Spleen (tissue), 11 donors: Measurements from ENCODE around the gene APOC3. TPM values are rescaled to one million over a fixed set of nuclear protein-coding genes. Genes with fewer than 3 reads are reported as not detected.
A peak's percentile ranks its signal among the peaks of the same experiment; 100 is the strongest.

Experiments used
- DNase-seq: peaks from one replicate; pipeline ENCODE4 v3.0.0-alpha.2; 2020
- H3K27ac ChIP-seq, 8 donors: fragments of 200-600 bp; sonication (generic) in 7 of 8; 1 replicate in 4 of 8; 2 replicates in 4 of 8; pipeline versions ENCODE4 v1.5.0 to v1.8.0; 2016 to 2021; ENCODE audit warnings: inconsistent platforms in 4 of 8, mild to moderate bottlenecking in 4 of 8, moderate library complexity in 1 of 8
- H3K27me3 ChIP-seq, 7 donors: fragments of 200-600 bp; sonication (generic) in 6 of 7; replicated peaks in 1 of 7; 1 replicate in 4 of 7; 2 replicates in 3 of 7; pipeline versions ENCODE4 v1.5.0 to v1.8.0; 2016 to 2021; ENCODE audit warnings: inconsistent platforms in 3 of 7, mild to moderate bottlenecking in 1 of 7
- H3K36me3 ChIP-seq, 6 donors: fragments of 200-600 bp; sonication (generic) in 5 of 6; 1 replicate in 4 of 6; 2 replicates in 2 of 6; pipeline versions ENCODE4 v1.5.0 to v1.8.0; 2016 to 2021; ENCODE audit warnings: inconsistent platforms in 2 of 6
- H3K4me1 ChIP-seq, 6 donors: fragments of 200-600 bp; sonication (generic) in 5 of 6; 1 replicate in 3 of 6; 2 replicates in 3 of 6; pipeline versions ENCODE4 v1.5.0 to v1.8.0; 2016 to 2021; ENCODE audit warnings: inconsistent platforms in 3 of 6
- H3K4me3 ChIP-seq, 8 donors: fragments of 200-600 bp; sonication (generic) in 7 of 8; 1 replicate in 4 of 8; 2 replicates in 4 of 8; pipeline versions ENCODE4 v1.5.0 to v1.8.0; 2016 to 2021; ENCODE audit warnings: inconsistent platforms in 4 of 8, mild to moderate bottlenecking in 4 of 8, moderate library complexity in 2 of 8
- H3K9me3 ChIP-seq, 8 donors: fragments of 200-600 bp; sonication (generic) in 7 of 8; 1 replicate in 4 of 8; 2 replicates in 4 of 8; pipeline versions ENCODE4 v1.5.0 to v1.8.0; 2016 to 2021; ENCODE audit warnings: inconsistent platforms in 4 of 8
- POLR2A ChIP-seq, 3 donors: fragments of 450-650 bp; IDR thresholded peaks; one replicate each; pipeline ENCODE4 v1.5.1; 2017; ENCODE audit warnings: antibody characterized with exemption in 3 of 3, mild to moderate bottlenecking in 1 of 3
- POLR2AphosphoS5 ChIP-seq, 3 donors: sonication (generic); formaldehyde crosslinking; IDR thresholded peaks; one replicate each; pipeline ENCODE4 v1.5.1; 2017; ENCODE audit warnings: antibody characterized with exemption in 3 of 3
- WGBS, 5 donors: extraction: QIAGEN DNeasy Blood & Tissue Kit in 3 of 5; methylation state at CpG; one replicate each; pipeline versions ENCODE4 v1.1.5 to v1.1.7; 2013 to 2018; 5-methylcytosine and 5-hydroxymethylcytosine counted together
- intact Hi-C: fragments of 100-400 bp; cut with DNase I; formaldehyde crosslinking; loops from one replicate; pipeline ENCODE4 v1.15.0; 2023; ENCODE audit warnings: low total_unique reads
- polyA plus RNA-seq, 3 donors: library from polyadenylated mRNA; stranded (reverse); fragments of 200-250 nt; gene quantifications; one replicate each; pipeline ENCODE4 v1.2.1, GENCODE V29; 2013
- total RNA-seq, 7 donors: library from RNA; depleted of rRNA in 3 of 7; stranded (reverse); fragments of >200 nt in 3 of 7; fragmentation: NEBNext Ultra II Directional in 4 of 7; extraction: Animal tissue kit (Norgen Biotek cat#: 25700) in 4 of 7; gene quantifications; one replicate each; pipeline versions ENCODE4 v1.1.0 to v1.2.1, GENCODE V29; 2016 to 2021
- TF ChIP-seq, protein P1 (sequence below), 11 experiments: fragments of 200-600 bp in 7 of 11; fragments of 450-650 bp in 4 of 11; sonication (generic) in 4 of 11; IDR thresholded peaks in 8 of 11; conservative IDR thresholded peaks in 3 of 11; 1 replicate in 7 of 11; 2 replicates in 4 of 11; pipeline versions ENCODE4 v1.4.0 to v1.8.0; 2016 to 2021; ENCODE audit warnings: antibody characterized with exemption in 11 of 11, inconsistent platforms in 4 of 11, mild to moderate bottlenecking in 1 of 11
- donor health status: healthy with polysubstance abuse.
- donor health status: DM: no; HTN: no; CAD: no; lungs with moderate emphysema.
- donor health status: DM: no; HTN: no; CAD: no.
- donor health status: Bipolar disorder and iron deficiency.
- donor health status: healthy.
- donor health status: DM: no; HTN: no; CAD: no.
- donor health status: DM: yes; HTN: yes; CAD: no.

The APOC3 gene
- total and polyA plus RNA-seq, 10 donors: 0.70 TPM; not detected in 9

GRCh38 chr11:116857936-116858335, 28.2 kb downstream of the APOC3 start:
- DNase-seq: peak; percentile 61
- 88 to 97% (median 93%) methylated on average over 3 to 7 of the region's 7 CpGs for WGBS, 5 donors
- no peaks in the 10 kb centered on the region for H3K27me3 ChIP-seq
- H3K4me1 ChIP-seq: peaks cover 10 to 33% (median 23%) of the 10 kb centered on the region in 6 donors
- no peaks in the 10 kb centered on the region for H3K9me3 ChIP-seq
- no peak overlapping the region for H3K27ac ChIP-seq
- intact Hi-C loops: no loop called here
- TF ChIP-seq, protein P1, sequence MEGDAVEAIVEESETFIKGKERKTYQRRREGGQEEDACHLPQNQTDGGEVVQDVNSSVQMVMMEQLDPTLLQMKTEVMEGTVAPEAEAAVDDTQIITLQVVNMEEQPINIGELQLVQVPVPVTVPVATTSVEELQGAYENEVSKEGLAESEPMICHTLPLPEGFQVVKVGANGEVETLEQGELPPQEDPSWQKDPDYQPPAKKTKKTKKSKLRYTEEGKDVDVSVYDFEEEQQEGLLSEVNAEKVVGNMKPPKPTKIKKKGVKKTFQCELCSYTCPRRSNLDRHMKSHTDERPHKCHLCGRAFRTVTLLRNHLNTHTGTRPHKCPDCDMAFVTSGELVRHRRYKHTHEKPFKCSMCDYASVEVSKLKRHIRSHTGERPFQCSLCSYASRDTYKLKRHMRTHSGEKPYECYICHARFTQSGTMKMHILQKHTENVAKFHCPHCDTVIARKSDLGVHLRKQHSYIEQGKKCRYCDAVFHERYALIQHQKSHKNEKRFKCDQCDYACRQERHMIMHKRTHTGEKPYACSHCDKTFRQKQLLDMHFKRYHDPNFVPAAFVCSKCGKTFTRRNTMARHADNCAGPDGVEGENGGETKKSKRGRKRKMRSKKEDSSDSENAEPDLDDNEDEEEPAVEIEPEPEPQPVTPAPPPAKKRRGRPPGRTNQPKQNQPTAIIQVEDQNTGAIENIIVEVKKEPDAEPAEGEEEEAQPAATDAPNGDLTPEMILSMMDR (IDR thresholded peaks at IDR 0.05 in 8 of 11, conservative IDR thresholded peaks at IDR 0.05 in 3 of 11): no peak
- TF ChIP-seq POLR2A (IDR thresholded peaks at IDR 0.05): no peak
- no peak for TF ChIP-seq POLR2AphosphoS5 (IDR thresholded peaks at IDR 0.05)
- H3K4me3 ChIP-seq: no peak overlapping the region
- H3K36me3 ChIP-seq: peaks cover 2 to 90% (median 61%) of the 10 kb centered on the region in 6 donors

GRCh38 chr11:116859175-116859574, 29.5 kb downstream of the APOC3 start:
- TF ChIP-seq, protein P1 (IDR thresholded peaks at IDR 0.05 in 8 of 11, conservative IDR thresholded peaks at IDR 0.05 in 3 of 11): no peak
- TF ChIP-seq POLR2AphosphoS5 (IDR thresholded peaks at IDR 0.05) (peak in 1 of 3 donors; percentile 53), POLR2A (IDR thresholded peaks at IDR 0.05) (no peak)
- WGBS, 5 donors: 94 to 98% (median 96%) methylated on average over 7 to 8 of the region's 8 CpGs
- H3K27ac ChIP-seq: no peak overlapping the region
- DNase-seq: peak; percentile 63
- no peaks in the 10 kb centered on the region for H3K9me3 ChIP-seq
- H3K27me3 ChIP-seq: no peaks in the 10 kb centered on the region
- intact Hi-C loops: no loop called here
- H3K4me1 ChIP-seq: peaks cover 0 to 21% (median 11%) of the 10 kb centered on the region in 6 donors
- H3K36me3 ChIP-seq: peaks cover 5 to 100% (median 73%) of the 10 kb centered on the region in 6 donors
- H3K4me3 ChIP-seq: no peak overlapping the region

GRCh38 chr11:116860303-116860702, 30.6 kb downstream of the APOC3 start:
- no peaks in the 10 kb centered on the region for H3K27me3 ChIP-seq
- peaks cover 5 to 100% (median 80%) of the 10 kb centered on the region in 6 donors for H3K36me3 ChIP-seq
- intact Hi-C loops: no loop called here
- H3K4me1 ChIP-seq: peaks cover 0 to 10% (median 3%) of the 10 kb centered on the region in 6 donors
- H3K27ac ChIP-seq: no peak overlapping the region
- no peak overlapping the region for H3K4me3 ChIP-seq
- no peak for TF ChIP-seq POLR2AphosphoS5 (IDR thresholded peaks at IDR 0.05)
- TF ChIP-seq POLR2A (IDR thresholded peaks at IDR 0.05): no peak
- TF ChIP-seq, protein P1 (IDR thresholded peaks at IDR 0.05 in 8 of 11, conservative IDR thresholded peaks at IDR 0.05 in 3 of 11): no peak
- 89 to 95% (median 94%) methylated on average over 6 of the region's 6 CpGs for WGBS, 5 donors
- no peak for DNase-seq
- no peaks in the 10 kb centered on the region for H3K9me3 ChIP-seq

- TF ChIP-seq, protein P1 (IDR thresholded peaks at IDR 0.05 in 8 of 11, conservative IDR thresholded peaks at IDR 0.05 in 3 of 11): no peak
- no peak for TF ChIP-seq POLR2AphosphoS5 (IDR thresholded peaks at IDR 0.05)
- TF ChIP-seq POLR2A (IDR thresholded peaks at IDR 0.05): no peak
Measured at GRCh38 chr11:116861539-116861938, 31.8 kb downstream of the APOC3 start.

More at GRCh38 chr11:116861539-116861938, 31.8 kb downstream of the APOC3 start:
- Histone ChIP-seq H3K9me3 (no peaks in the 10 kb centered on the region), H3K4me3 (no peak overlapping the region), H3K36me3 (peaks cover 5 to 100% (median 91%) of the 10 kb centered on the region in 6 donors), H3K27me3 (no peaks in the 10 kb centered on the region), H3K4me1 (no peaks in the 10 kb centered on the region), H3K27ac (no peak overlapping the region)
- intact Hi-C loops: no loop called here
- WGBS, 5 donors: 35 to 96% (median 94%) methylated on average over 1 of the region's 1 CpG
- DNase-seq: no peak
